ENCODE data around the gene RBM47.

RBM47 gene

GRCh38 chr4:40575846-40576245 is 53.8 kb downstream of the RBM47 start:
- TF ChIP-seq GABPA (IDR thresholded peaks at IDR 0.05; ENCODE audit: low read depth) (no peak), SPI1 (IDR thresholded peaks at IDR 0.05; ENCODE audit: borderline replicate concordance, low read depth) (no peak), REST (IDR thresholded peaks at IDR 0.05; ENCODE audit: insufficient replicate concordance, low read depth) (no peak), CTCF (IDR thresholded peaks at IDR 0.05; ENCODE audit: insufficient read depth, low read length) (no peak), POLR2AphosphoS5 (IDR thresholded peaks at IDR 0.05; ENCODE audit: low read depth) (no peak)
- H3K4me3 ChIP-seq (replicated peaks; ENCODE audit: insufficient read depth, low read length) = no peak overlapping the region
- peak overlapping the region; percentile 82 for H3K27ac ChIP-seq (replicated peaks)
- DNase-seq (ENCODE audit: low read depth in 1 of 2, low spot score in 1 of 2) = no peak
- H3K27me3 ChIP-seq (ENCODE audit: insufficient read depth, poor library complexity, severe bottlenecking) = no peaks in the 10 kb centered on the region

- TF ChIP-seq SPI1 (IDR thresholded peaks at IDR 0.05; ENCODE audit: borderline replicate concordance, low read depth) (peak; percentile 66; the same call in 1 of the 2 replicates), POLR2AphosphoS5 (IDR thresholded peaks at IDR 0.05; ENCODE audit: low read depth) (peak; percentile 65), CTCF (IDR thresholded peaks at IDR 0.05; ENCODE audit: insufficient read depth, low read length) (no peak), REST (IDR thresholded peaks at IDR 0.05; ENCODE audit: insufficient replicate concordance, low read depth) (no peak)
- H3K4me3 ChIP-seq (replicated peaks; ENCODE audit: insufficient read depth, low read length) = no peak overlapping the region
- peak; percentile 68 to 82 for DNase-seq (ENCODE audit: low read depth in 1 of 2, low spot score in 1 of 2)
- no peaks in the 10 kb centered on the region for H3K27me3 ChIP-seq (ENCODE audit: insufficient read depth, poor library complexity, severe bottlenecking)
- peak overlapping the region; percentile 86 for H3K27ac ChIP-seq (replicated peaks)
These were observed 55.9 kb downstream of the RBM47 start for GRCh38 chr4:40573593-40574311.

GRCh38 chr4:40572692-40573310 is 56.9 kb downstream of the RBM47 start:
- no peak for DNase-seq (ENCODE audit: low read depth in 1 of 2, low spot score in 1 of 2)
- TF ChIP-seq GABPA (IDR thresholded peaks at IDR 0.05; ENCODE audit: low read depth) = no peak
- TF ChIP-seq SPI1 (IDR thresholded peaks at IDR 0.05; ENCODE audit: borderline replicate concordance, low read depth) = peak; percentile 14; the same call in 1 of the 2 replicates
- Histone ChIP-seq H3K27ac (replicated peaks) (peak overlapping the region; percentile 86), H3K27me3 (ENCODE audit: insufficient read depth, poor library complexity, severe bottlenecking) (no peaks in the 10 kb centered on the region), H3K4me3 (replicated peaks; ENCODE audit: insufficient read depth, low read length) (no peak overlapping the region)

- Histone ChIP-seq H3K27ac (replicated peaks) (no peak overlapping the region), H3K27me3 (ENCODE audit: insufficient read depth, poor library complexity, severe bottlenecking) (no peaks in the 10 kb centered on the region)
- DNase-seq (ENCODE audit: low read depth in 1 of 2, low spot score in 1 of 2) = no peak
These were observed 58.5 kb downstream of the RBM47 start for GRCh38 chr4:40571208-40571607.

More at GRCh38 chr4:40571208-40571607, 58.5 kb downstream of the RBM47 start:
- no peak for TF ChIP-seq POLR2AphosphoS5 (IDR thresholded peaks at IDR 0.05; ENCODE audit: low read depth)
- TF ChIP-seq CTCF (IDR thresholded peaks at IDR 0.05; ENCODE audit: insufficient read depth, low read length) = no peak
- TF ChIP-seq SPI1 (IDR thresholded peaks at IDR 0.05; ENCODE audit: borderline replicate concordance, low read depth) = no peak
- no peak for TF ChIP-seq REST (IDR thresholded peaks at IDR 0.05; ENCODE audit: insufficient replicate concordance, low read depth)
- no peak for TF ChIP-seq GABPA (IDR thresholded peaks at IDR 0.05; ENCODE audit: low read depth)
- no peak overlapping the region for H3K4me3 ChIP-seq (replicated peaks; ENCODE audit: insufficient read depth, low read length)
